Ishikawa (cell line): ENCODE data around the gene GBP1.

Experiments used
- CEBPB ChIP-seq: IDR thresholded peaks from 2 replicates; pipeline ENCODE4 v1.6.1; 2012
- CREB1 ChIP-seq: IDR thresholded peaks from 2 replicates; pipeline ENCODE4 v1.6.1; 2012; ENCODE audit warnings: low read depth
- MAX ChIP-seq: IDR thresholded peaks from 2 replicates; pipeline ENCODE4 v1.6.1; 2012
- RAD21 ChIP-seq: IDR thresholded peaks from 2 replicates; pipeline ENCODE4 v1.6.1; 2012; ENCODE audit warnings: low read depth
- REST ChIP-seq: IDR thresholded peaks from 2 replicates; pipeline ENCODE4 v1.6.1; 2012; ENCODE audit warnings: low read depth, mild to moderate bottlenecking
- TAF1 ChIP-seq: IDR thresholded peaks from 2 replicates; pipeline ENCODE4 v1.6.1; 2012; ENCODE audit warnings: low read depth, mild to moderate bottlenecking
- TCF12 ChIP-seq: IDR thresholded peaks from 2 replicates; pipeline ENCODE4 v1.6.1; 2012; ENCODE audit warnings: low read depth
- YY1 ChIP-seq: IDR thresholded peaks from 2 replicates; pipeline ENCODE4 v1.6.1; 2012; ENCODE audit warnings: low read depth

GRCh38 chr1:89104147-89104546 is 39.1 kb upstream of the GBP1 start:
- TF ChIP-seq RAD21, result no peak
- no peak for TF ChIP-seq CEBPB
- no peak for TF ChIP-seq REST
- TF ChIP-seq YY1, result no peak
- no peak for TF ChIP-seq TAF1
- TF ChIP-seq CREB1, result no peak
- TF ChIP-seq TCF12, result no peak
- no peak for TF ChIP-seq MAX
